Chondrocyte (in vitro differentiated cells): ENCODE results near the gene ZNF417. TPM values are rescaled to one million over a fixed set of nuclear protein-coding genes. Genes with fewer than 3 reads are reported as not detected.
"Not testable (repeated sequence)": the region's sequence is repeated elsewhere in the genome, so short reads cannot be mapped to it uniquely, and the experiment has no call there.

Source experiments
- DNase-seq: peaks from one replicate; pipeline ENCODE4 v3.0.0; 2021; ENCODE audit warnings: mixed read lengths, low spot score
- H3K27ac Mint-ChIP-seq: one replicate; pipeline ENCODE4 v1.8.0; 2021; ENCODE audit warnings: mild to moderate bottlenecking, moderate library complexity, mixed read lengths; ENCODE audit not compliant: unreplicated experiment
- H3K27me3 Mint-ChIP-seq: 2 replicates; pipeline ENCODE4 v1.8.0; 2021; ENCODE audit warnings: low read depth, mixed read lengths
- H3K36me3 Mint-ChIP-seq: 2 replicates; pipeline ENCODE4 v1.8.0; 2021; ENCODE audit warnings: low read depth, mixed read lengths
- H3K4me1 Mint-ChIP-seq: 2 replicates; pipeline ENCODE4 v1.8.0; 2021; ENCODE audit warnings: low read depth, mild to moderate bottlenecking, mixed read lengths
- H3K4me3 Mint-ChIP-seq: one replicate; pipeline ENCODE4 v1.8.0; 2021; ENCODE audit warnings: mild to moderate bottlenecking, moderate library complexity, mixed read lengths; ENCODE audit not compliant: unreplicated experiment
- H3K9me3 Mint-ChIP-seq: 2 replicates; pipeline ENCODE4 v1.8.0; 2021; ENCODE audit warnings: low read depth, mixed read lengths
- total RNA-seq: library from RNA; stranded (reverse); gene quantifications from 3 replicates; pipeline ENCODE4 v1.2.1, GENCODE V29; 2021
- TF ChIP-seq, protein P1 (sequence below): fragments of 200-600 bp; sonication (generic); IDR thresholded peaks from 2 replicates; pipeline ENCODE4 v1.5.0; 2021; ENCODE audit warnings: antibody characterized with exemption, mild to moderate bottlenecking, moderate library complexity

Gene ZNF417
- total RNA-seq, 1 donor from 2014 or later = 12.9 TPM

DNA sequence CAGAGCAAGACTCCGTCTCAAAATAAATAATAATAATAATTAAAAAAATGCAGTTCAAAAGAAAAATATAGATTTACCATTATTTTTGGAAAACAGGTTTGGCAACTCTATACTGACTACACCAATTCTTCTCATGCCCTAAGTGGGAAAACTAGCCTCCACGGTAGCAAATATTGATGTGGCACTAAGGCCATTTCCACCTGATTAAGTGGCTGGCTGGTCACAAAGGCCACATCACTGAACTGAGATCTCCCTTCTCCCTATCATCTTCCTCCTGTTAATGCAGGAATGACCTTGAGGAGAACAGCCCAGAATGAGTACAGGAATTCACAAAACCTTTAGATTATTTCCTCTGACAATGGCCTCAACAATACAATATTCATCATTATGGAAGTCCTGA, 46.2 kb downstream of the ZNF417 start:
- H3K4me3 Mint-ChIP-seq = no peak overlapping the region
- peaks cover 71% of the 10 kb centered on the region for H3K36me3 Mint-ChIP-seq
- H3K27ac Mint-ChIP-seq = no peak overlapping the region
- DNase-seq = no peak
- no peaks in the 10 kb centered on the region for H3K4me1 Mint-ChIP-seq
- H3K27me3 Mint-ChIP-seq = no peaks in the 10 kb centered on the region
- H3K9me3 Mint-ChIP-seq = peaks cover 50% of the 10 kb centered on the region
- TF ChIP-seq, protein P1, sequence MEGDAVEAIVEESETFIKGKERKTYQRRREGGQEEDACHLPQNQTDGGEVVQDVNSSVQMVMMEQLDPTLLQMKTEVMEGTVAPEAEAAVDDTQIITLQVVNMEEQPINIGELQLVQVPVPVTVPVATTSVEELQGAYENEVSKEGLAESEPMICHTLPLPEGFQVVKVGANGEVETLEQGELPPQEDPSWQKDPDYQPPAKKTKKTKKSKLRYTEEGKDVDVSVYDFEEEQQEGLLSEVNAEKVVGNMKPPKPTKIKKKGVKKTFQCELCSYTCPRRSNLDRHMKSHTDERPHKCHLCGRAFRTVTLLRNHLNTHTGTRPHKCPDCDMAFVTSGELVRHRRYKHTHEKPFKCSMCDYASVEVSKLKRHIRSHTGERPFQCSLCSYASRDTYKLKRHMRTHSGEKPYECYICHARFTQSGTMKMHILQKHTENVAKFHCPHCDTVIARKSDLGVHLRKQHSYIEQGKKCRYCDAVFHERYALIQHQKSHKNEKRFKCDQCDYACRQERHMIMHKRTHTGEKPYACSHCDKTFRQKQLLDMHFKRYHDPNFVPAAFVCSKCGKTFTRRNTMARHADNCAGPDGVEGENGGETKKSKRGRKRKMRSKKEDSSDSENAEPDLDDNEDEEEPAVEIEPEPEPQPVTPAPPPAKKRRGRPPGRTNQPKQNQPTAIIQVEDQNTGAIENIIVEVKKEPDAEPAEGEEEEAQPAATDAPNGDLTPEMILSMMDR = no peak

DNA sequence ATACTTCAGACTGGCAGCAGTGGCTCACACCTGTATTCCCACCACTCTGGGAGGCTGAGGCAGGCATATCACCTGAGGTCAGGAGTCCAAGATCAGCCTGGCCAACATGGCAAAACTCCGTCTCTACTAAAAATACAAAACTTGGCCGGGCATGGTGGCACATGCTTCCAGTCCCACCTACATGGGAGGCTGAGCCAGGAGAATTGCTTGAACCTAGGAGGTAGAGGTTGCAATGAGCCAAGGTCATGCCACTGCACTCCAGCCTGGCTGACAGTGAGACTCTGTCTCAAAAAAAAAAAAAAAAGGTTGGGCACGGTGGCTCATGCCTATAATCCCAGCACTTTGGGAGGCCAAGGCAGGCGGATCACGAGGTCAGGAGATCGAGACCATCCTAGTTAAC, 46.7 kb downstream of the ZNF417 start:
- Mint-ChIP-seq H3K36me3 (peaks cover 72% of the 10 kb centered on the region), H3K9me3 (peaks cover 52% of the 10 kb centered on the region)
- DNase-seq, H3K4me1 Mint-ChIP-seq, H3K27ac Mint-ChIP-seq, H3K27me3 Mint-ChIP-seq, H3K4me3 Mint-ChIP-seq: not testable (repeated sequence)

DNA sequence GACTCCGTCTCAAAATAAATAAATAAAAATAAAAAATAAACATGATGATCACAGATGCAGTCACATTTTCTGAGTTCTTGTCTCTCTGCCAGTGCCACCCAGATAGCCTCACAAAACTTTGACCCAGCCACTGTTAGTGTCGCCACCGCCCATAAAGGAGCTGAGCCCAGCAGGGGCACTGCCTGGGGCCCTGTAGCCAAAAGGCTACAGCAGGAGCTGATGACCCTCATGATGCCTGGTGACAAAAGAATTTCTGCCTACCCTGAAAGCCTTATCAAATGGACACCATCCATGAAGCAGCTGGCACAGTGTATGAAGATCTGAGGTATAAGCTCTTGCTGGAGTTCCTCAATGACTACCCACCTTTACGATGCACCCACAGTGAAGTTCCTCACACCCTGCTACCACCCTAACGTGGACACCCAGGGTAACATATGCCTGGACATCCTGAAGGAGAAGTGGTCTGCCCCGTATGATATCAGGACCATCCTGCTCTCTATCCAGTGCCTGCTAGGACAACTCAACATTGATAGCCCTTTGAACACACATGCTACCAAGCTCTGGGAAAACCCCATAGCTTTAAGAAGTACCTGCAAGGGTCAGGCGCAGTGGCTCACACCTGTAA, 48.4 kb downstream of the ZNF417 start:
- Mint-ChIP-seq H3K4me3 (no peak overlapping the region), H3K4me1 (no peaks in the 10 kb centered on the region), H3K9me3 (peaks cover 43% of the 10 kb centered on the region), H3K36me3 (peaks cover 68% of the 10 kb centered on the region), H3K27me3 (no peaks in the 10 kb centered on the region), H3K27ac (peak overlapping the region; percentile 5)
- TF ChIP-seq, protein P1 = no peak
- DNase-seq = no peak

Other genes starting within 250 kb of the ZNF417 start
- not detected in 3 replicates for gene ZSCAN4, start 247.7 kb downstream of the ZNF417 start, total RNA-seq
- 4.0 to 5.8 TPM (median 5.5 TPM) in 3 replicates for gene ZNF551, start 234.6 kb downstream of the ZNF417 start, total RNA-seq
- 15.7 to 16.3 TPM (median 15.7 TPM) in 3 replicates for gene ZNF154, start 207.4 kb downstream of the ZNF417 start, total RNA-seq
- gene ZNF671, start 189.0 kb downstream of the ZNF417 start, total RNA-seq = 6.3 to 7.2 TPM (median 7.0 TPM) in 3 replicates
- gene ZNF776, start 169.8 kb downstream of the ZNF417 start, total RNA-seq = 13.2 to 18.9 TPM (median 14.7 TPM) in 3 replicates
- 9.8 to 14.7 TPM (median 10.7 TPM) in 3 replicates for gene ZNF586, start 146.9 kb downstream of the ZNF417 start, total RNA-seq
- gene ZNF552, start 101.7 kb downstream of the ZNF417 start, total RNA-seq = 3.6 to 5.5 TPM (median 3.7 TPM) in 3 replicates
- 6.9 to 14.5 TPM (median 8.0 TPM) in 3 replicates for gene ZNF587B, start 86.3 kb downstream of the ZNF417 start, total RNA-seq
- gene ZNF587, start 66.7 kb downstream of the ZNF417 start, total RNA-seq = 27.1 to 39.9 TPM (median 30.8 TPM) in 3 replicates
- gene ZNF814, start 27.6 kb downstream of the ZNF417 start, total RNA-seq = 7.9 to 16.6 TPM (median 8.5 TPM) in 3 replicates
- gene ZNF418, start 18.8 kb upstream of the ZNF417 start, total RNA-seq = 6.4 to 9.8 TPM (median 6.7 TPM) in 3 replicates
- gene ZNF256, start 31.1 kb upstream of the ZNF417 start, total RNA-seq = 4.6 to 7.7 TPM (median 5.1 TPM) in 3 replicates
- gene C19orf18, start 57.9 kb upstream of the ZNF417 start, total RNA-seq = 1.4 to 2.1 TPM (median 1.7 TPM) in 3 replicates
- 10.8 to 15.9 TPM (median 11.4 TPM) in 3 replicates for gene ZNF606, start 86.2 kb upstream of the ZNF417 start, total RNA-seq
- gene ZSCAN1, start 117.4 kb upstream of the ZNF417 start, total RNA-seq = 0.37 to 1.3 TPM in 2 of 3 replicates, not detected in the other
- 4.6 to 6.7 TPM (median 4.9 TPM) in 3 replicates for gene ZNF135, start 142.7 kb upstream of the ZNF417 start, total RNA-seq
- 35.7 to 39.4 TPM (median 37.5 TPM) in 3 replicates for gene ZSCAN18, start 181.6 kb upstream of the ZNF417 start, total RNA-seq
- gene ZNF329, start 234.2 kb upstream of the ZNF417 start, total RNA-seq = 8.1 to 11.5 TPM (median 9.2 TPM) in 3 replicates